Astrocyte (in vitro differentiated cells and primary cell): ENCODE results near the gene CLIP4. TPM values are rescaled to one million over a fixed set of nuclear protein-coding genes. Genes with fewer than 3 reads are reported as not detected.

Experiments used
- DNase-seq: peaks from one replicate; pipeline ENCODE4 v3.0.0-alpha.2; 2010; ENCODE audit warnings: low read depth
- FAIRE-seq: peaks from 2 replicates; lab custom pipeline; 2011; peaks lifted over from hg19 to GRCh38; lab: Jason Lieb, UNC
- H2AFZ ChIP-seq: 2 replicates; pipeline ENCODE4 v1.6.0; 2012; ENCODE audit warnings: low read depth, low read length, inconsistent platforms
- H3K27ac ChIP-seq: 2 replicates; pipeline ENCODE4 v1.5.1; 2011; ENCODE audit warnings: low read depth, low read length, inconsistent platforms
- H3K27me3 ChIP-seq: 2 replicates; pipeline ENCODE4 v1.6.0; 2011; ENCODE audit warnings: low read length, inconsistent platforms; ENCODE audit not compliant: insufficient read depth
- H3K36me3 ChIP-seq: 2 replicates; pipeline ENCODE4 v1.5.1; 2011; ENCODE audit warnings: low read length, inconsistent platforms; ENCODE audit not compliant: insufficient read depth
- H3K4me1 ChIP-seq: 2 replicates; pipeline ENCODE4 v1.5.1; 2011; ENCODE audit warnings: low read length, inconsistent platforms; ENCODE audit not compliant: insufficient read depth
- H3K4me2 ChIP-seq: 2 replicates; pipeline ENCODE4 v1.6.0; 2012; ENCODE audit warnings: low read length, inconsistent platforms
- H3K4me3 ChIP-seq: 2 replicates; pipeline ENCODE4 v1.5.1; 2011; ENCODE audit warnings: low read depth, mild to moderate bottlenecking, low read length, inconsistent platforms; ENCODE audit not compliant: insufficient read depth
- H3K79me2 ChIP-seq: 2 replicates; pipeline ENCODE4 v1.6.0; 2012; ENCODE audit warnings: mild to moderate bottlenecking, low read length, inconsistent platforms; ENCODE audit not compliant: insufficient read depth
- H3K9ac ChIP-seq: 2 replicates; pipeline ENCODE4 v1.6.0; 2012; ENCODE audit warnings: mild to moderate bottlenecking, low read length, inconsistent platforms
- H3K9me3 ChIP-seq: 2 replicates; pipeline ENCODE4 v1.5.1; 2012; ENCODE audit warnings: low read depth, mild to moderate bottlenecking, low read length, inconsistent platforms; ENCODE audit not compliant: insufficient read depth
- H4K20me1 ChIP-seq: 2 replicates; pipeline ENCODE4 v1.6.0; 2012; ENCODE audit warnings: low read length, inconsistent platforms; ENCODE audit not compliant: insufficient read depth
- H3K27ac Mint-ChIP-seq: one replicate; pipeline ENCODE4 v1.8.0; 2021; ENCODE audit warnings: mild to moderate bottlenecking, mixed read lengths; ENCODE audit not compliant: unreplicated experiment
- H3K27me3 Mint-ChIP-seq: one replicate; pipeline ENCODE4 v1.8.0; 2021; ENCODE audit warnings: low read depth, mixed read lengths; ENCODE audit not compliant: unreplicated experiment
- H3K36me3 Mint-ChIP-seq: one replicate; pipeline ENCODE4 v1.8.0; 2021; ENCODE audit warnings: low read depth, mixed read lengths; ENCODE audit not compliant: unreplicated experiment
- H3K4me1 Mint-ChIP-seq: one replicate; pipeline ENCODE4 v1.8.0; 2021; ENCODE audit warnings: low read depth, mixed read lengths; ENCODE audit not compliant: unreplicated experiment
- H3K4me3 Mint-ChIP-seq: one replicate; pipeline ENCODE4 v1.8.0; 2021; ENCODE audit warnings: mild to moderate bottlenecking, moderate library complexity, mixed read lengths; ENCODE audit not compliant: unreplicated experiment
- H3K9me3 Mint-ChIP-seq: one replicate; pipeline ENCODE4 v1.8.0; 2021; ENCODE audit warnings: mild to moderate bottlenecking, mixed read lengths; ENCODE audit not compliant: unreplicated experiment
- EZH2 ChIP-seq: IDR thresholded peaks from 2 replicates; pipeline ENCODE4 v1.6.1; 2012; ENCODE audit warnings: mild to moderate bottlenecking, low read length, inconsistent platforms; ENCODE audit not compliant: insufficient read depth
- total RNA-seq: library from RNA; stranded (reverse); gene quantifications from 2 replicates; pipeline ENCODE4 v1.2.1, GENCODE V29; 2021
- TF ChIP-seq, protein P1 (sequence below): IDR thresholded peaks from 2 replicates; pipeline ENCODE4 v1.5.1; 2011; ENCODE audit warnings: low read depth, mild to moderate bottlenecking, inconsistent platforms, low read length, moderate library complexity; ENCODE audit not compliant: insufficient read depth

The CLIP4 gene
- total RNA-seq, 1 donor from 2014 or later, result 18.4 TPM

- Histone ChIP-seq H3K4me2 (no peak overlapping the region), H3K79me2 (no peaks in the 10 kb centered on the region), H3K4me1 (no peaks in the 10 kb centered on the region), H3K27me3 (no peaks in the 10 kb centered on the region), H2AFZ (no peak overlapping the region), H4K20me1 (no peaks in the 10 kb centered on the region), H3K9ac (no peak overlapping the region), H3K27ac (no peak overlapping the region), H3K9me3 (no peaks in the 10 kb centered on the region), H3K4me3 (no peak overlapping the region), H3K36me3 (peaks cover 42% of the 10 kb centered on the region)
- Mint-ChIP-seq H3K27ac (no peak overlapping the region), H3K36me3 (peaks cover 12% of the 10 kb centered on the region), H3K9me3 (no peaks in the 10 kb centered on the region), H3K4me1 (peaks cover 6% of the 10 kb centered on the region), H3K4me3 (no peak overlapping the region), H3K27me3 (no peaks in the 10 kb centered on the region)
- FAIRE-seq (no peak), DNase-seq (no peak)
- TF ChIP-seq, protein P1, sequence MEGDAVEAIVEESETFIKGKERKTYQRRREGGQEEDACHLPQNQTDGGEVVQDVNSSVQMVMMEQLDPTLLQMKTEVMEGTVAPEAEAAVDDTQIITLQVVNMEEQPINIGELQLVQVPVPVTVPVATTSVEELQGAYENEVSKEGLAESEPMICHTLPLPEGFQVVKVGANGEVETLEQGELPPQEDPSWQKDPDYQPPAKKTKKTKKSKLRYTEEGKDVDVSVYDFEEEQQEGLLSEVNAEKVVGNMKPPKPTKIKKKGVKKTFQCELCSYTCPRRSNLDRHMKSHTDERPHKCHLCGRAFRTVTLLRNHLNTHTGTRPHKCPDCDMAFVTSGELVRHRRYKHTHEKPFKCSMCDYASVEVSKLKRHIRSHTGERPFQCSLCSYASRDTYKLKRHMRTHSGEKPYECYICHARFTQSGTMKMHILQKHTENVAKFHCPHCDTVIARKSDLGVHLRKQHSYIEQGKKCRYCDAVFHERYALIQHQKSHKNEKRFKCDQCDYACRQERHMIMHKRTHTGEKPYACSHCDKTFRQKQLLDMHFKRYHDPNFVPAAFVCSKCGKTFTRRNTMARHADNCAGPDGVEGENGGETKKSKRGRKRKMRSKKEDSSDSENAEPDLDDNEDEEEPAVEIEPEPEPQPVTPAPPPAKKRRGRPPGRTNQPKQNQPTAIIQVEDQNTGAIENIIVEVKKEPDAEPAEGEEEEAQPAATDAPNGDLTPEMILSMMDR, result no peak
- TF ChIP-seq EZH2, result no peak
Observed at GRCh38 chr2:29154610-29155009, 39.4 kb downstream of the CLIP4 start.

DNA sequence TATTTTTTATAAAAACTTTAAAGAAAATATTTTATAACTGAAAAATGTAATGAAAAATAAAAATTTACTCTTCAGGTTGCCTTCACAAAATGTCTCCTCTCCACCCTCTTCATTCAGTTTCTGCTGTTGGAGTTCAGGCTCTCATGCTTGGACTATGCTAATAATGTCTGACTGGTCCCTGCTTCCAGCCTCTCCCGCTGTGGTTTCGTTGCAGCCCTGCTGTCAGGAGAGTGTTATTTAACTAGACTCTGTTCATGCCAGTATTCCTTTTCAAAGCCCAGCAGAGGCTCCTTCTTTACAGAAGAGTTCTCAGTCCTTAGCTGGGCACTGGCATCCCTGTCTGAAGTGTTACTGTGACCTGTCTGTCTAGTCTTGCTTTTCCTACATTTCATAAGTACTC lies 40.4 kb downstream of the CLIP4 start:
- peak; percentile 40 for DNase-seq
- no peak overlapping the region for H3K27ac Mint-ChIP-seq

GRCh38 chr2:29157131-29157530 lies 41.9 kb downstream of the CLIP4 start:
- DNase-seq (no peak), FAIRE-seq (no peak)
- Histone ChIP-seq H2AFZ (no peak overlapping the region), H3K36me3 (peaks cover 48% of the 10 kb centered on the region), H3K27me3 (no peaks in the 10 kb centered on the region), H3K79me2 (no peaks in the 10 kb centered on the region), H3K4me3 (no peak overlapping the region), H3K9ac (no peak overlapping the region), H3K4me1 (no peaks in the 10 kb centered on the region), H3K9me3 (no peaks in the 10 kb centered on the region), H4K20me1 (no peaks in the 10 kb centered on the region), H3K4me2 (no peak overlapping the region), H3K27ac (no peak overlapping the region)
- Mint-ChIP-seq H3K4me3 (no peak overlapping the region), H3K27ac (no peak overlapping the region), H3K4me1 (peaks cover 6% of the 10 kb centered on the region), H3K36me3 (peaks cover 17% of the 10 kb centered on the region), H3K9me3 (no peaks in the 10 kb centered on the region), H3K27me3 (no peaks in the 10 kb centered on the region)
- TF ChIP-seq EZH2, result no peak
- TF ChIP-seq, protein P1, result no peak

More for the DNA sequence above, 40.4 kb downstream of the CLIP4 start:
- no peak overlapping the region for H2AFZ ChIP-seq
- peaks cover 17% of the 10 kb centered on the region for H3K36me3 Mint-ChIP-seq
- no peaks in the 10 kb centered on the region for H3K9me3 ChIP-seq
- H3K4me2 ChIP-seq, result no peak overlapping the region
- H3K4me1 ChIP-seq, result no peaks in the 10 kb centered on the region
- peaks cover 6% of the 10 kb centered on the region for H3K4me1 Mint-ChIP-seq
- H3K27me3 ChIP-seq, result no peaks in the 10 kb centered on the region
- no peak overlapping the region for H3K4me3 Mint-ChIP-seq
- no peaks in the 10 kb centered on the region for H3K9me3 Mint-ChIP-seq
- no peak overlapping the region for H3K27ac ChIP-seq
- no peak overlapping the region for H3K9ac ChIP-seq
- no peaks in the 10 kb centered on the region for H3K27me3 Mint-ChIP-seq
- no peak for FAIRE-seq
- H3K79me2 ChIP-seq, result no peaks in the 10 kb centered on the region
- H4K20me1 ChIP-seq, result no peaks in the 10 kb centered on the region
- H3K4me3 ChIP-seq, result no peak overlapping the region
- peaks cover 45% of the 10 kb centered on the region for H3K36me3 ChIP-seq
- no peak for TF ChIP-seq EZH2
- TF ChIP-seq, protein P1, result no peak
